Suprapubic skin (tissue), 4 donors: Measurements from ENCODE around the gene RFC3. TPM values are rescaled to one million over a fixed set of nuclear protein-coding genes. Genes with fewer than 3 reads are reported as not detected.

ENCODE experiments used
- DNase-seq, 2 donors: peaks; one replicate each; pipeline ENCODE4 v3.0.0-alpha.2; 2019; ENCODE audit warnings: low spot score in 2 of 2
- H3K27ac ChIP-seq: fragments of 200-600 bp; sonication (generic); one replicate; pipeline ENCODE4 v1.5.1; 2019
- H3K27me3 ChIP-seq: fragments of 200-600 bp; sonication (generic); one replicate; pipeline ENCODE4 v1.5.1; 2019
- H3K36me3 ChIP-seq: fragments of 200-600 bp; sonication (generic); one replicate; pipeline ENCODE4 v1.5.1; 2019
- H3K4me1 ChIP-seq: fragments of 200-600 bp; sonication (generic); one replicate; pipeline ENCODE4 v1.5.1; 2019
- H3K4me3 ChIP-seq: fragments of 200-600 bp; sonication (generic); one replicate; pipeline ENCODE4 v1.5.1; 2019; ENCODE audit warnings: mild to moderate bottlenecking
- H3K9me3 ChIP-seq: fragments of 200-600 bp; sonication (generic); one replicate; pipeline ENCODE4 v1.5.1; 2019
- EP300 ChIP-seq: sonication (generic); formaldehyde crosslinking; IDR thresholded peaks from one replicate; pipeline ENCODE4 v1.6.1; 2017; ENCODE audit warnings: antibody characterized with exemption
- POLR2A ChIP-seq, 2 donors: fragments of 450-650 bp; IDR thresholded peaks; one replicate each; pipeline ENCODE4 v1.6.1; 2017; ENCODE audit warnings: antibody characterized with exemption in 2 of 2, mild to moderate bottlenecking in 2 of 2, moderate library complexity in 2 of 2
- POLR2AphosphoS5 ChIP-seq, 3 donors: sonication (generic); formaldehyde crosslinking; IDR thresholded peaks; one replicate each; pipeline ENCODE4 v1.6.1; 2017; ENCODE audit warnings: antibody characterized with exemption in 3 of 3
- WGBS: methylation state at CpG from one replicate; pipeline ENCODE4 v1.1.5; 2018; 5-methylcytosine and 5-hydroxymethylcytosine counted together
- total RNA-seq, 4 donors: library from RNA; depleted of rRNA; stranded (reverse); fragments of >200 nt; gene quantifications; one replicate each; pipeline ENCODE4 v1.1.0, GENCODE V29; 2016
- TF ChIP-seq, protein P1 (sequence below), 2 donors: fragments of 200-600 bp in 1 of 2; fragments of 450-650 bp in 1 of 2; sonication (generic) in 1 of 2; IDR thresholded peaks; one replicate each; pipeline ENCODE4 v1.5.1; 2016 to 2019; ENCODE audit warnings: antibody characterized with exemption in 2 of 2, mild to moderate bottlenecking in 1 of 2, moderate library complexity in 1 of 2

The RFC3 gene
- total RNA-seq, 4 donors from 2014 or later = 10.7 to 25.8 (median 12.2) TPM

DNA sequence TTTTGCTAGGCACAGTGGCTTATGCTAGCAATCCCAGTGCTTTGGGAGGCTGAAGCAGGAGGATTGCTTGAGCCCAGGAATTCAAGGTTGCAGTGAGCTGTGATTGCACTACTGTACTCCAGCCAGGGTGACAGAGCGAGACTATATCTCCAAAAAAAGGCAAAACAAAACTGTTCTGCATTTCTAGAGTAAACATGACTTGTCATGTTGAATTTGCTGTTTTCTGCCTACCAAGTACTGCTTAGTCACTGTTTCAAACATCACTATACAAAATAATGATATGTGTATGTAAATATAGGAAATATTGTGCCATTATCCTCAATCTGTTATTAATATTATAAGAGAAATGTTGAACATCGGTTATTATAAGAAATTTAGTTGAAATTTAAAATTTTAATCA is 9.2 kb downstream of the RFC3 start:
- Histone ChIP-seq H3K4me1 (no peaks in the 10 kb centered on the region), H3K27ac (no peak overlapping the region), H3K27me3 (no peaks in the 10 kb centered on the region), H3K36me3 (peaks cover 36% of the 10 kb centered on the region), H3K4me3 (no peak overlapping the region), H3K9me3 (no peaks in the 10 kb centered on the region)
- no peak for DNase-seq
- 96% methylated on average over 2 of the region's 2 CpGs for WGBS
- TF ChIP-seq POLR2A (IDR thresholded peaks at IDR 0.05) = no peak
- TF ChIP-seq POLR2AphosphoS5 (IDR thresholded peaks at IDR 0.05) = no peak
- TF ChIP-seq, protein P1, sequence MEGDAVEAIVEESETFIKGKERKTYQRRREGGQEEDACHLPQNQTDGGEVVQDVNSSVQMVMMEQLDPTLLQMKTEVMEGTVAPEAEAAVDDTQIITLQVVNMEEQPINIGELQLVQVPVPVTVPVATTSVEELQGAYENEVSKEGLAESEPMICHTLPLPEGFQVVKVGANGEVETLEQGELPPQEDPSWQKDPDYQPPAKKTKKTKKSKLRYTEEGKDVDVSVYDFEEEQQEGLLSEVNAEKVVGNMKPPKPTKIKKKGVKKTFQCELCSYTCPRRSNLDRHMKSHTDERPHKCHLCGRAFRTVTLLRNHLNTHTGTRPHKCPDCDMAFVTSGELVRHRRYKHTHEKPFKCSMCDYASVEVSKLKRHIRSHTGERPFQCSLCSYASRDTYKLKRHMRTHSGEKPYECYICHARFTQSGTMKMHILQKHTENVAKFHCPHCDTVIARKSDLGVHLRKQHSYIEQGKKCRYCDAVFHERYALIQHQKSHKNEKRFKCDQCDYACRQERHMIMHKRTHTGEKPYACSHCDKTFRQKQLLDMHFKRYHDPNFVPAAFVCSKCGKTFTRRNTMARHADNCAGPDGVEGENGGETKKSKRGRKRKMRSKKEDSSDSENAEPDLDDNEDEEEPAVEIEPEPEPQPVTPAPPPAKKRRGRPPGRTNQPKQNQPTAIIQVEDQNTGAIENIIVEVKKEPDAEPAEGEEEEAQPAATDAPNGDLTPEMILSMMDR (IDR thresholded peaks at IDR 0.05) = no peak
- no peak for TF ChIP-seq EP300

DNA sequence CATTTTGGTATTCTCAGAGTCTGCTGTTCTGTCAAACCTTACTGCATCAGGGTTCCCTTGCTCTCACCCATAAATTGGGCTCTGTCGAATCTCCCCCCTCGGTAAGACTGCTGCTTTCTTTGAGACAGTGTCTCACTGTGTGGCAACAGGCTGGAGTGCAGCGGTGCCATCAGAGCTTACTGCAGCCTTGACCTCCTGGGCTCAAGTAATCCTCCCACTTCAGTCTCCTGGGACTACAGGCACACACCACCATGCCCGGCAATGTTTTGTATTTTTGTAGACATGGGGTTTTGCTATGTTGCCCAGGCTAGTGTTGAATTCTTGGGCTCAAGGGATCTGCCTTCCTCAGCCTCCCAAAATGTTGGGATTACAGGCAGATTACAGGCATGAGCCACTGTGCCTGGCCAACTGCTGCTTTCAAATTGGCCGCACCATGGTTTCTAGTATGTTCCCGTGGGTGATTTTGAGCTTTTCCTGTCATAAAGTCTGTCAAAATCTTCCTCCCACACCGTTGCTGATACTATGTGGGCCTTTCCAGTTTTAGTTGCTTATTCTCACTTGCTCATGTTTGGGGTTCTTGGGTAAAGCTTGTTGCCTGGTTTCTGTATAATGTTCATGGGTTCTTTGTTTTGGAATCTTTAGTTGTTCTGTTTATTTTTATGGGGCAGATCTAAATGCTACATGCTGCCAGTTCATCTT is 10.6 kb downstream of the RFC3 start:
- TF ChIP-seq, protein P1 (IDR thresholded peaks at IDR 0.05) = no peak
- Histone ChIP-seq H3K4me3 (no peak overlapping the region), H3K27ac (no peak overlapping the region), H3K4me1 (no peaks in the 10 kb centered on the region), H3K9me3 (no peaks in the 10 kb centered on the region), H3K36me3 (peaks cover 48% of the 10 kb centered on the region), H3K27me3 (no peaks in the 10 kb centered on the region)
- 89% methylated on average over 7 of the region's 7 CpGs for WGBS
- DNase-seq = no peak

DNA sequence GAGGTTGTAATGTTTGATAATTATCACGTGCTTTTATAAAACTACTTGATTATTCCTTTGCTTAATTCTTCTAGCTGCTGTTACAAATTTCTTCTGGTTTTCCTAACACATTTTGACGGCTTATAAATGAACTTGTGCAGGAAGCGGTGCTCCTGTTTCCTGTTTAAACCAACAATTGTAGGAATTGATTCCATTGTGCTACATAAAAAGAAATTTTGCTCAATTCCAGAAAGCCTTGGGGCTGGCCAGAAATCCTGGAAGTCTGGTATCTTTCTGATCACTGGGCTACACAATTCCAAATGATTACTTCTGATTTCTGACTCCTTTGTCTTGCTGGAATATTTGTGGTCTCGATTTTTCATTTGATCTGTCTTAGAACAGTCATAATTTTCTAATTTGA is 14.9 kb downstream of the RFC3 start:
- no peak overlapping the region for H3K4me3 ChIP-seq
- no peaks in the 10 kb centered on the region for H3K27me3 ChIP-seq
- TF ChIP-seq, protein P1 (IDR thresholded peaks at IDR 0.05) = no peak
- TF ChIP-seq POLR2A (IDR thresholded peaks at IDR 0.05) (no peak), POLR2AphosphoS5 (IDR thresholded peaks at IDR 0.05) (no peak), EP300 (no peak)
- H3K4me1 ChIP-seq = no peaks in the 10 kb centered on the region
- no peak for DNase-seq
- WGBS = 83% methylated on average over 4 of the region's 4 CpGs
- H3K9me3 ChIP-seq = no peaks in the 10 kb centered on the region
- peaks cover 50% of the 10 kb centered on the region for H3K36me3 ChIP-seq
- H3K27ac ChIP-seq = no peak overlapping the region

DNA sequence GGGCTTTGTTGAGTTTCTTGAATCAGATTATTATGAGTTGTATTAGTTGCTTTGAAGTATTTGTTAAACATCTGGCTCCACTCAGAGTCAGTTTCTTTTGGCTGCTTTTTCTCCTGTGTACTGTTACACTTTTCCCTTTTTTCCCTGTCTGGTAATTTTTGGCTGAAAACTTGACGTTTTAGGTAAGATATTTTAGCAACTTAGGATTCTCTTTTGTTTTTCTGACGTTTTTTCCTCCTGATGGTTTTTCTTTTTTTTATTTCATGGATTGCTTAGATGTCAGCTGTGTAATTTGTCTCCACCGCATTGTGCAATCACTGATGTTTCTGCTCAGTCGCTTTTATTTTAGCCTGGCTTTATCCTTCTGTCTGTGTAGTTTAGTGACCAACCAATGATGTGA is 20.7 kb downstream of the RFC3 start:
- no peaks in the 10 kb centered on the region for H3K27me3 ChIP-seq
- no peaks in the 10 kb centered on the region for H3K9me3 ChIP-seq
- no peaks in the 10 kb centered on the region for H3K4me1 ChIP-seq
- WGBS = 51% methylated on average over 4 of the region's 4 CpGs
- peaks cover 11% of the 10 kb centered on the region for H3K36me3 ChIP-seq
- DNase-seq = no peak
- TF ChIP-seq EP300 = no peak
- no peak overlapping the region for H3K27ac ChIP-seq
- no peak overlapping the region for H3K4me3 ChIP-seq

DNA sequence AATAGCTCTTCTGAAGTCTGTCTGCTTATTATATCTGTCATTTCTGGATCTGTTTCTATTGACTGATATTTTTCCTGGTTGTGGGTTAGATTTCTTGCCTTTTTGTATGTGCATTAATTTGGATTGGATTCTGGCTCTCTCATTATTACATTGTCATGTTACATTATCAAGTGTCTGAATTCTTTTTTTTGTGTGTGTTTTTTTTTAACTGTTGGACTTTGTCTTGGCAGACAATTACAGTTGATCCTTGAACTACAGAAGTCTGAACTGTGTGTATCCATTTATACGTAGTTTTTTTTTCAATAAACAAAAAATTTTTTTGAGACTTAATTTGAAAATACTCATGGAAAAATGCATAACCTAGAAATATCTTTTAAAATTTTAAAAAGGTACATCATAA is 22.5 kb downstream of the RFC3 start:
- 84% methylated on average over 1 of the region's 1 CpG for WGBS
- peaks cover 4% of the 10 kb centered on the region for H3K36me3 ChIP-seq

More for the DNA sequence above, 22.5 kb downstream of the RFC3 start:
- TF ChIP-seq, protein P1 (IDR thresholded peaks at IDR 0.05) = no peak
- TF ChIP-seq POLR2A (IDR thresholded peaks at IDR 0.05) = no peak
- TF ChIP-seq EP300 = no peak
- no peak for TF ChIP-seq POLR2AphosphoS5 (IDR thresholded peaks at IDR 0.05)
- Histone ChIP-seq H3K27me3 (no peaks in the 10 kb centered on the region), H3K4me3 (no peak overlapping the region), H3K4me1 (no peaks in the 10 kb centered on the region), H3K27ac (no peak overlapping the region), H3K9me3 (no peaks in the 10 kb centered on the region)
- DNase-seq = no peak
